HG02840 (cell line): ENCODE data around the gene EEF2KMT.
"Not testable (repeated sequence)": the region's sequence is repeated elsewhere in the genome, so short reads cannot be mapped to it uniquely, and the experiment has no call there.

ENCODE experiments used
- ATAC-seq: cut with Tn5 transposase; IDR thresholded peaks from one replicate; pipeline ENCODE4 v1.9.1; 2021; ENCODE audit warnings: mild to moderate bottlenecking, moderate library complexity, moderate number of reproducible peaks; ENCODE audit not compliant: unreplicated experiment, low FRiP score

Gene EEF2KMT

DNA sequence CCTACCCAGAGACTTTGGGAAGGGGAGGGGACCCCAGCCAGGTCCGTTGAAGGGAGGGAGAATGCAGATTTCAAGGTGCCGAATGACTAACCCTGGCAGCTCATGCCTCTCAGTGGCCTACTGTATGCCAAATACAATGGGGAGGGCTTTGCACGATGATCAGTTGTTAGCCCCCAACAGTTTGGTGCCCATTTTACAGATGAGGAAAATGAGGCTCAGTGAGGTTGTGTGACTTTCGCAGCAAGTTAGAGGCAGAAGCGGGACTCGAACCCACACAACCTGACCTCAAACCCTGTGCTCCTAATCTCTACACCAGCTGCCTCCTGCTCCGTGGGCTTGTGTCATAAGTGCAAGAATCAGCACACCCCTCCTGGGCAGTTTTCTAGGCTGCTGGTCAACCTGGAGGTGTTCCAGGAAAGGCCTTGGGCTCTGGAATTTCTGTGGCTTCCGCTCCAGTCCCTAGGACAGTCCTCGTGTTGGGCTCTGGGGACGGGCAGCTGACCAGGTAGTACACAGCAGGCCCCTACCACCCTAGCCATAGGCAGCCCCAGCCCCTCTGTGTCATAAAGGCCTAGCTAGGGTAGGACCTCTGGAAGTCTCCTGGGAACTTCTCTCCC, 52.0 kb downstream of the EEF2KMT start:
- no peak for ATAC-seq

DNA sequence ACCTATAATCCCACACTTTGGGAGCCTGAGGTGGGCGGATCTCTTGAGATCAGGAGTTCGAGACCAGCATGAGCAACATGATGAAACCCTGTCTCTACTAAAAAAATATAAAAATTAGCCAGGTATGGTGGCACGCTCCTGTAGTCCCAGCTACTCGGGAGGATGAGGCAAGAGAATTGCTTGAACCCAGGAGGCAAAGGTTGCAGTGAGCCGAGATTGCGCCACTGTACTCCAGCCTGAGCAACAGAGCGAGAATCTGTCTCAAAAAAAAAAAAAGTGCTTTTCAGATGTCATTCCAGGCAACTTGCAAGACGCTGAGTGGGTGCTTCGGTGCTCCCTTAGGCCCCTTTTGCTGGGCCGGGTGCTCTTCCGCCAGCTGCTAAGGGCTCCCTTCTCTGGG, 53.0 kb downstream of the EEF2KMT start:
- not testable (repeated sequence) for ATAC-seq

DNA sequence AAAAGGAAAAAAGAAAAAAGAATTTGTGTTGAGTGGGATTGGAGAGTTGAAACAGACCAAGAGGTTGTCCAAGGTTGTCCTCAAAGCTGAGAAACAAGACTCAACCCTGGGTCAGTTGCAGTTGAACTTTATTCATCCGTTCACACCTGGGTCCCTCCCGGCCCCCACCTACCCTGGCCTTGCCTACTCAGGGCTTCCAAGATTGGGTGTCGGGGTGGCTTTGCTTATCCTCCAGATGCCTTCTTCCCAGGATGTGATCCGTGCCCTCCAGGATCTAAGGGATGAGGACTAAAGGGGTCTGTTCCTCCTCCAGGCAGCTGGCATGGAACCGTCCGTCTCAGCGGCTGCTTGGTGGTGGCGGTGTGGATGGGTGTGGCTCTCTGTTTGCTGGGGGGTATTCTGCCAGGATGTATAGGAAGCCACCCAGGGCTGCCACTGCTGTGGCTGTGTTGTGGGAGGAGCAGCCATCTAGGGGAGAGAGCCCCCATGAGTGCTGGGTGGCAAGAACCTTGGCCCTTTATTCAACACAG, 53.5 kb downstream of the EEF2KMT start:
- ATAC-seq, result no peak

DNA sequence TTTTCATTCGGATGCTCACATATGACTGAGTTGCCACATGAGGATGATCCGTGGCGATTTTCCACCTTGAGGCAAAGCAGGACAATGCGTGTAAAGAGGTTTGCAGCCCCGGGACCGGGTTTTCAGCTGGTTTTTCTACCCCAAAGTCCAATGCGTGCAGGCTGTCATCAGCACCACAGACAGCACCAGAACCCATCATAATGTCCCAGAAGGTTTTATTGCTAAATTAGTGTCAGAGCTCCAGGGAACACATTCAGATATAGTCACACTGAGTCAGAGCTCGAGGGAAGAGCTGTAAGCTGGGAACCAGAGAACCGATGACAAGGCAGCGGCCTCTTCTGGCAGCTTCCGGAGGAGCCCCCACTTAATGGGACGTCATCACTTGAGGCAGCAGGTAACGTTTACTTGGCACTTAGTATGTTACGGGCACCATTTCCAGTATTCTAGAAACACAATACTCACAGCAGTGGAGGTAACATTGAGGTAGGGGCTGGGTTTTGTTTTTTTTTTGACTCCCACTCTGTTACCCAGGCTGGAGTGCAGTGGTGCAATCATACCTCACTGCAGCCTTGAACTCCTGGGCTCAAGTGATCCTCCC, 54.9 kb downstream of the EEF2KMT start:
- no peak for ATAC-seq

DNA sequence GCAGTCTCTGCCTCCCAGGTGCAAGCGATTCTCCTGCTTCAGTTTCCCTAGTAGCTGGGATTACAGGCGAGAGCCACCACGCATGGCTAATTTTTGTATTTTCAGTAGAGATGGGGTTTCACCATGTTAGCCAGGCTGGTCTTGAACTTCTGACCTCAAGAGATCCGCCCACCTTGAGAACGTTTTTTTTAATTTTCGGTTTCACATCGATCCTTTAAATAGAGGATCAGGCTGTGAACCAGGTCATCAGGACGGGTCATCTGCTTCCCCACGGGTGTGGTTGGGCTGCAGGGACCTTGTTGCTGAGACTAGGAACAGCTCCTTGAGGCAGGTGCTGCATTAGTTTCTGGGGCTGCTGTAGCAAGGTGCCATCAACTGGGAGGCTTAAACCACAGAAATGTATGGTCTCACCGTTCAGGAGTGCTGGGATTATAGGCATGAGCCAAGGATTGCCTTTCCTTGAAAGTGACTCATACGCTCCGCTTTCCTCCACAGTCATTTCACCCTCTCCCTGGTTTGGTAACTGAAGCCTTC, 55.9 kb downstream of the EEF2KMT start:
- peak; percentile 79 for ATAC-seq

DNA sequence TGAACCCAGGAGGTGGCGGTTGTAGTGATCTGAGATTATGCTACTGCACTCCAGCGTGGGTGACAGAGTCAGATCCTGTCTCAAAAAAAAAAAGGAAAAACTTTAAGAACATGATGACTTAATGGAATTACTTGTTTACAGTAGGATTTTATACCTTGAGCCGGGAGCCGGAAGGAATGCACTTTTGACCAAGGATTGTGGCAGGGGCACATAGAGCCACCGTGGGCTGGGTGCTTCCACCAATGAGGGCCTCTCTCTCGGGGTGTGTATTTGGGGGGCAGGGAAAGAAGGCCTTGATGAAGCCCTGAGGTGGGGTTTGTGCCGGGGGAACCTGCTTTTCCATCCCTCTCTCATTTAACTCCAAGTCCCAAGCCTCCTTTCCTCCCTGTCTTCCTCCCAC, 57.1 kb downstream of the EEF2KMT start:
- ATAC-seq, result no peak

DNA sequence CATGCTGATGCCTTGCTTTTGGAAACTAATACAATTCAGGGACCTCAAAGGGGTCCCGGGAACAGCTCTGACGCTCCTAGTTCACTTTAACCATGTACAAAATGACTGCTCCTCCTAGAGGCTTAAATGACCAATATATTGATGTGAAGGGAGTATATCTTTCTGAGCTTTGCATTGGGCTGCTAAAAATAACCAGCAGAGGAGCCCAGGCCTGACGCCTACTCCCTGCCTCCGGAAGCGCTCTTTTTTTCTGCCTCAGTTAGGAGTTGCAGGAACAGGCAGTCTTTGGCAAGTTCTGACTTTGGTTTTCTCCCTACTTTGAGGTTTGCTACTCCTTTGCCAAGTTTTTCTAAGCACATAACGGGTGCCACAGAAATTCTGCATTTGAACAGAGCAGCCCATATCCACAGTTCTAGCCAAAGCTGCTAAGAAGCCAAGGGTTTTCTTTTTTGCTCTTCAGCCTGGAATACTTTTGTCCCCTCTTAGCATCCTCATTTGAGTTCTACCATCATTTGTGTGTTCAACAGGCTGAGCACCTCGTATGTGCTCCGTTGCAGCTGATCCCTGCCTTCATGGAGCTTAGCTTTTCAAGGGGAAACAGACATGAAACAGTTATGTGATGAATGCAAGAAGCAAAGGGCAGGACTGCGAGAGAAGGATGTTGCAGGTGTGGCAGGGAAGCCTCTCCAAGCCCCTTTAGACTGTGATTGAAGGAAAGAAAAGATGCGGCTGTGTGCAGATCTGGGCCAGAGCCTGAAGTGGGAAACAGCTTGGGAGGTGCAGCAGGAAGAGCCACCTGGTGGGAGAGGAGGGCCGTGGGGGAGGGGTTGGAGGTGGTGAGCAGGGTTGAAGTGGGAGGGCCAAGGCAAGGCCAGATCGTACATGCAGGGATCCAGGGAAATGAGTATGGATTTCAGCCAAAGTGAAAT, 61.1 kb downstream of the EEF2KMT start:
- no peak for ATAC-seq

DNA sequence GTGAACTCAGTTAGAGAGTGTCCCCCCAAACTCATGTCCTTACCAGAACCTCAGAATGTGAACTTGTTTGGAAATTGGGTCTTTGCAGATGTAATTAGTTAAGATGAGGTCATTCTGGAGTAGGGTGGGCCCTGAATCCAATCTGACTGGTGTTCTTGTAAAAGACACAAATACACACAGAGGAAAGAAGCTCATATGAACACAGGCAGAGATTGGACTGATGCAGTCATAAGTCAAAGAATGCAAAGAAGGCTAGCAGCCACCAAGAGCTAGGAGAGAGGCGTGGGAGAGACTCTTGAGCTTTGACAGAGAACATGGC, 61.7 kb downstream of the EEF2KMT start:
- ATAC-seq, result no peak
